ENCODE results near the gene PDHA1. TPM values are rescaled to one million over a fixed set of nuclear protein-coding genes. Genes with fewer than 3 reads are reported as not detected.

The PDHA1 gene
- total RNA-seq, 2 donors from 2014 or later: 149 to 194 TPM

DNA sequence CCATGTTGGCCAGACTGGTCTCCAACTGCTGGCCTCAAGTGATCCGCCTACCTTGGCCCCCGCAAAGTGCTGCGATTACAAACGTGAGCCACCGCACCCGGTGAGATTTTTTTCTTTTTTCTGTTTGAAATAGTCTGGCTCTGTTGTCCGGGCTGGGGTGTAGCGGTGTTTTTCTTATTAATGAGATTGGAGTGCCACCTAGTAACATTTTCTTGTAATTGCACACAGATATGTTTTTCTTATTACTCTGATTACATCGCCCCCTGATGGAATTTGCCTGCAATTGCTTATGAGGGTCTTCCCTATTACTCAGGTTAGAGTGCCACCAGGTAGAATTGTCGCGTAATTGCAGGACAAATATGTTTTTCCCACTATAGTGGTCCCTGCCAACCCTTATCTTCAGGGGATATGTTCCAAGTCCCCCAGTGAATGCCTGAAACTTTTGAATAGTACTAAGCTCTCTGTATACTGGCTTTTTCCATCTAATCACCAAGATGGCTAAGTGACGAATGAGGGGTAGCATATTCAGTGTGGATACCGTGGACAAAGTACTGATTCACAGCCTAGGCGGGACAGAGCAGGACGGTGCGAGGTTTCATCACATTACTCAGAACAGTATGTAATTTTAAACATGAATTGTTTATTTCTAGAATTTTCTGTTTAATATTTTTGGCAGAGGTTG lies 8.6 kb upstream of the PDHA1 start:
- H3K27me3 ChIP-seq: no peaks in the 10 kb centered on the region
- TF ChIP-seq CTCF (IDR thresholded peaks at IDR 0.05): no peak
- no peak for DNase-seq (ENCODE audit: low spot score)
- no peak overlapping the region for H3K4me3 ChIP-seq
- H3K9me3 ChIP-seq: peaks cover 0 to 22% of the 10 kb centered on the region in 2 donors
- no peaks in the 10 kb centered on the region for H3K4me1 ChIP-seq
- H3K27ac ChIP-seq: no peak overlapping the region
- no peaks in the 10 kb centered on the region for H3K36me3 ChIP-seq

DNA sequence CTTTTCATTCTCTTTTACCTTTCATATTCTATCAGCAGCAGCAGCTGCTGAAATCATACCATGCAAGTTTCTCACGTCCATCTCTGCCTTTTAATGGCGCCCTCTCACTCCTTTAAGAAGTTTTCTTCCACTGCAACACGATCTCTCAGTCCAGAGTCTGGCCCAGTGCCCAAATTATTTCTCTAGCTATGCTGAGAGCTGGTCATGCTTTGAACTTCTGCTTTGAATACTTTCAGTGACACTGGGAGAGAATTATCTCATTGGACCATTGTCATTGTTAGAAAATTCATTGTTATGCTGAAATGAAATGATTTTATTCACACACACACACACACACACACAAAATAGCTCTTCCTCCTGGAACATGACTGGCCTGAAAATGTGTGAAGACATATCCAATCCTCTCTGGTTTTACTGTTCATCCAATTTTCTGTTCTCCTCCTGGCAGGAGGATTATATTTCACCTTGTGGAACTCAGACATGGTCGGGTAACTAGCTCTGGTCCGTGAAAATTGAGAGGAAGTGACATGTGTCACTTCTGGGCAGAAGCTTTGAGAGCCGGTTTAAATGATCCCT lies 1.3 kb upstream of the PDHA1 start:
- TF ChIP-seq CTCF (IDR thresholded peaks at IDR 0.05): no peak
- peak overlapping the region in 1 of 2 donors; percentile 94 for H3K27ac ChIP-seq
- H3K36me3 ChIP-seq: no peaks in the 10 kb centered on the region
- peaks cover 0 to 10% of the 10 kb centered on the region in 2 donors for H3K4me1 ChIP-seq
- no peak overlapping the region for H3K4me3 ChIP-seq
- no peaks in the 10 kb centered on the region for H3K27me3 ChIP-seq
- no peak for DNase-seq (ENCODE audit: low spot score)
- no peaks in the 10 kb centered on the region for H3K9me3 ChIP-seq

DNA sequence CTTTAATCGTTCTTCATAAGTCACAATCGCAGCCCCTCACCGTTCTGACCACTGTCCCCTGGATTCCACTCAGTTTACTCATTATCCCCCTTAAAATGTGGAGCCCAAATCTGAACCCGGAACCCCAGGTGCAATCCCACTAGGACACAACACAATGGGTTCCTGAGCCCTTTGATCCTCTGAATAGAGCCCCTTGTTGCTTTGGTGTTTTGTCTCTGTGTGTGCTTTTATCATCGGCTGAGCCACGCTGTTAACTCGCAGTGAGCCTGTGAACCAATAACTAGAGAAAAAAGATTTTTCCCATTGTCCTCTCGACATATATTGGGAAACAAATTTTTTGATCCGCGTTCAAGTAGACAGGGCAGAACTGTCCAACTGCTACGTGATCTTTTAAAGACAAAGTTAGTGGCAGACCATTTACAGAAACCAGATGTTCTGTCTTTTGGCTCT lies 617 bp upstream of the PDHA1 start:
- Histone ChIP-seq H3K27ac (peak overlapping the region; percentile 86 to 94), H3K9me3 (no peaks in the 10 kb centered on the region), H3K4me3 (peak overlapping the region; percentile 17 to 67), H3K27me3 (no peaks in the 10 kb centered on the region), H3K36me3 (no peaks in the 10 kb centered on the region), H3K4me1 (peaks cover 0 to 10% of the 10 kb centered on the region in 2 donors)
- no peak for DNase-seq (ENCODE audit: low spot score)
- TF ChIP-seq CTCF (IDR thresholded peaks at IDR 0.05): no peak

GRCh38 chrX:19344661-19345060 lies 934 bp downstream of the PDHA1 start:
- Histone ChIP-seq H3K4me1 (peaks cover 0 to 10% of the 10 kb centered on the region in 2 donors), H3K27me3 (no peaks in the 10 kb centered on the region), H3K4me3 (peak overlapping the region; percentile 67 to 78), H3K36me3 (no peaks in the 10 kb centered on the region), H3K27ac (peak overlapping the region in 1 of 2 donors; percentile 94), H3K9me3 (no peaks in the 10 kb centered on the region)
- no peak for TF ChIP-seq CTCF (IDR thresholded peaks at IDR 0.05)
- no peak for DNase-seq (ENCODE audit: low spot score)

- no peak overlapping the region for H3K27ac ChIP-seq
- no peak for TF ChIP-seq CTCF (IDR thresholded peaks at IDR 0.05)
- no peak overlapping the region for H3K4me3 ChIP-seq
- no peak for DNase-seq (ENCODE audit: low spot score)
- H3K9me3 ChIP-seq: no peaks in the 10 kb centered on the region
- H3K4me1 ChIP-seq: peaks cover 0 to 10% of the 10 kb centered on the region in 2 donors
- no peaks in the 10 kb centered on the region for H3K27me3 ChIP-seq
- peaks cover 29% of the 10 kb centered on the region for H3K36me3 ChIP-seq
Observed at GRCh38 chrX:19347916-19348315, 4.2 kb downstream of the PDHA1 start.
